ENCODE results near the gene NUMB. TPM values are rescaled to one million over a fixed set of nuclear protein-coding genes. Genes with fewer than 3 reads are reported as not detected.
A peak's percentile ranks its signal among the peaks of the same experiment; 100 is the strongest.

Gene NUMB
- total RNA-seq (2014; rRNA removed; shearing (Covaris generic)) = 16.6 and 49.1 TPM in 2 replicates

DNA sequence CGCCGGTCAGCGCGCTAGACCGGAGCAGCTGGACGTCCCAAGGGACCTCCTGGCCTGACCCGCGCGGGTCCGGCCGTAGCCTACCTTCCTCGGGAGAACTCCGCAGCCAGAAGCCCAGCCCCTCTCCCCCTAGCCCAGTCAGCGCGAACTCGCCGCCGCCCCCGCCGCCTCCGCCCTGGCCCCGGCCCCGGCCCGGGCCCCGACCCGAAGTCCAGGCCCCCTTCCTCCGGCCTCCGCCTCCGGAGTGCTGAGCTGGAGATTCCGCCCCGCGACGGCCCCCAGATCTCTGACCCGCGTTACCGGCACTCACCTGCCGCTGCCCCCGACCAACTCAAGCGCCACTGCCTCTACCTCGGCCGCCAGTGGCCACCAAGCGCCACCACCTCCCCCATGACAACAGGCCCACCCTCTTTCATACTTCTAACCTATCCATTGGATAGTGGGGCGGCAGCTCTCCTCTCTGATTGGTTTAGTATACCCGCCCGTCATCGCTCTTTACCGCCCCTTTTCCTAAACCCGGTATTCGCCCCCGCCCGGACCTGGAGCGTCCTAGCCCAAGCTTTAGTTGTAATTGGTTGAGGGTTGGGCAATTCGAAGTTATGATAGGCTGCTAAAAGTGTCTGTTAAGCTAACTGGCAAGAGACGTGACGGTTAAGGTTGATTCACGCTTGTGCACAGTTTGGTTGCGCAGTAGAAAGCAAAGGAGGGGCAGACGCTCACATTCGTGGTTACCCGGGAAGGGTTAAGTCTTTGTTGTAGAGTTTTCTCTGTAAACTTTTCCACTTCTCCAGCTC lies at the start of gene NUMB:
Gene NUMB (minus strand): TSS at position 364 of the 794 bp plus-strand sequence. CDS start 102,795 bp downstream, outside the sequence.
- peak; percentile 100 for DNase-seq (ENCODE audit: low spot score)
- in situ Hi-C loops (cut with HindIII; ENCODE audit: low sequenced_read_pairs) = no loop called here

DNA sequence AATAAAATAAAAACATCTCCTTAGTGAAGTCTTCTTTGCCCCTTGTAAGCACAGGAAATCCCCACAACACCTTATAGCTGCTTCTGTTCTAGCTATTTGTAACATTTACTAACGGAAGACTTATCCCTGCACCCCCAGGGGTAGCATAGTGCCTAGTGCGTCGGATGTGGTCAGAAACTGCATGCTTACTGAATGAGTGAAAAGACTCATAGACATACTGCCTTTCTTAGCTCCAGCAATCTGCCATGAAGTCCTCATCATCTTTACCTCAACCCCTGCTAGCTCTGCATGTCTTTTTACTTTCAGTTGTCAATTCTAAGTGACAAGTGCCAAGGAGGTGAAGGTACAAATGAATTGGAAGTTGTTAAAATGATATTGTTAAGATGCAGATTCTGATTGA lies 45.3 kb upstream of the NUMB start:
- in situ Hi-C loops (cut with HindIII; ENCODE audit: low sequenced_read_pairs) = no loop called here
- DNase-seq (ENCODE audit: low spot score) = no peak

DNA sequence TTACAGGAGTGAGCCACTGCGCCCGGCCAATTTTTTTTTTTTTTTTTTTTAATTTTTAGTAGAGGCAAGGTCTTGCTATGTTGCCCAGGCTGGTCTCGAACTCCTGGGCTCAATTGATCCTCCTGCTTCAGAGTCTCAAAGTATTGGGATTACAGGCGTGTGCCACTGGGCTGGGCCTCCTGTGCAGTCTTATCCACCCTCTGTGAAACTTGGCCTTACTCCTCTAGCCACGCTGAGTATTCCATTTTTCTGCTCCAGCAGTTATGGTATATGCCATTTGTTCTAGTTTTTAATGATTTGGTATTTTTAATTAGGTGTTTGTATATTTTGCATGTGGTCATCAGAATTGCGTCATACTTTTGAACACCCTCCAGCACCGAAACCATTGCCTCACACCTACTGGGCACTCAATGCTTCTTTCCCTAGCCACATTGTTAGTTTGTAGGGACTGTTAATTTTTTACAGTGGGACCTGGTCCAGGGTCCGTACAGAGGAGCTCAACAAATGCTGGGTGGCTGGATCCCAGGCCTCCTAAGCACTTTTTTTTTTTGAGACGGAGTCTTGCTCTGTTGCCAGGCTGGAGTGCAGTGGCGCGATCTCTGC lies 43.8 kb upstream of the NUMB start:
- DNase-seq (ENCODE audit: low spot score) = no peak
- in situ Hi-C loops (cut with HindIII; ENCODE audit: low sequenced_read_pairs) = no loop called here

DNA sequence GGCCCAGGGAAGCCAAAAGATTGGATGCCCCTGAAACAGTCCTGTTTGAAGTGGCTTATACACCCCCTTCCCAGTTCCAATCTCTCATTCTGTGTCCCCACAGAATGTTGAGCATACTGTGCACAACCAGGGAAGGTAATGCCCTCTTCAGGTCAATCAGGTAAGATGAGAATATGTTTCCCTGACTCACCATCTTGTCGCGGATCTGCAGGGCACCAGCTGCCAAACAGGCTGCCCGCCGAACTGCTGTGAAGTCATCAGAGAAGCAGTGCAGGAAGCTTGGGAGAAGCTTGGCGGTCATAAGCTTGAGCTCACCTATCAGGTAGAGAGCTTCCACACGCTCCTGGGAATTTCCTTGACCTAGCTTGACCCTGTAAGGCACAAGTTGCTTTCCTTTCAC lies 42.0 kb upstream of the NUMB start:
- in situ Hi-C loops (cut with HindIII; ENCODE audit: low sequenced_read_pairs) = no loop called here
- no peak for DNase-seq (ENCODE audit: low spot score)

DNA sequence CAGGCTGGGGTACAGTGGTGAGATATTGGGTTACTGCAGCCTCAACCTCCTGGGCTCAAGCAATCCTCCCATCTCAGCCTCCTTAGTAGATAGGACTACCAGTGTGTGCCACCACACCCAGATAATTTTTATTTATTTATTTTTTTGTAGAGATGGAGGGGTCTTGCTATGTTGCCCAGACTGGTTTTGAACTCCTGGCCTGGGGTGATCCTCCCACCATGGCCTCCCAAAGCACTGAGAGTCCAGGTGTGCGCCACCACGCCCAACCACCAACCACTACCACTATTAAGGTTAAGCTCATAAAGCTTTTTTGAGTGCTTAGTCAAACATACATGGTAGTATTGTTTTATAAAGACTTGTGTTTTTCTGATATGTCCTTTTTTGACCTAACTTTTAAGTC lies 36.2 kb upstream of the NUMB start:
- in situ Hi-C loops (cut with HindIII; ENCODE audit: low sequenced_read_pairs) = no loop called here
- no peak for DNase-seq (ENCODE audit: low spot score)

DNA sequence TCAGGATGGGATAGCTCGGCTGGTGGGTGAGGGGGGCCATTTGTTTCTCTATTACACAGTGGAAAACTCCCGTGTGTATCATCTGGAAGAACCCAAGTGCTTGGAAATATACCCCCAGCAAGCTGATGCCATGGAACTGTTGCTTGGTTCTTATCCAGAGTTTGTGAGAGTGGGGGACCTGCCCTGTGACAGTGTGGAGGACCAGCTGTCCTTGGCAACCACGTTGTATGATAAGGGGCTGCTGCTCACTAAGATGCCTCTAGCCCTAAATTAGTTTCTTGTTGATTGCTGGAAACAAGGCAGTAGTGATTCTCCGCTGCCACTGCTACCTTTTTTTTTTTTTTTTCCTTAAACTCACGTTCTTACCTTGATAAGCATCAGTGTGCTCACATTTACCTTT lies 34.3 kb upstream of the NUMB start:
- in situ Hi-C loops (cut with HindIII; ENCODE audit: low sequenced_read_pairs) = no loop called here
- DNase-seq (ENCODE audit: low spot score) = no peak

DNA sequence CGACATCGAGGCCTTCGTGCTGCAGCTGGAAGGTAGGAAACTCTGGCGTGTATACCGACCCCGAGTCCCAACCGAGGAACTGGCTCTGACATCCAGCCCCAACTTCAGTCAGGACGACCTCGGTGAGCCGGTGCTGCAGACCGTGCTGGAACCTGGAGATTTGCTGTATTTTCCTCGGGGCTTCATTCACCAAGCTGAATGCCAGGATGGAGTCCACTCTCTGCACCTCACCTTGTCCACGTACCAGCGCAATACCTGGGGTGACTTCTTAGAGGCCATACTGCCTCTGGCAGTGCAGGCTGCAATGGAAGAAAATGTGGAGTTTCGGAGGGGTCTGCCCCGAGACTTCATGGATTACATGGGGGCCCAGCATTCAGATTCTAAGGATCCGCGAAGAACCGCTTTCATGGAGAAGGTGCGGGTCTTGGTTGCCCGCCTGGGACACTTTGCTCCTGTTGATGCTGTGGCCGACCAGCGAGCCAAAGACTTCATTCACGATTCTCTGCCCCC lies 33.8 kb upstream of the NUMB start:
- DNase-seq (ENCODE audit: low spot score) = peak; percentile 16
- in situ Hi-C loops (cut with HindIII; ENCODE audit: low sequenced_read_pairs) = no loop called here

DNA sequence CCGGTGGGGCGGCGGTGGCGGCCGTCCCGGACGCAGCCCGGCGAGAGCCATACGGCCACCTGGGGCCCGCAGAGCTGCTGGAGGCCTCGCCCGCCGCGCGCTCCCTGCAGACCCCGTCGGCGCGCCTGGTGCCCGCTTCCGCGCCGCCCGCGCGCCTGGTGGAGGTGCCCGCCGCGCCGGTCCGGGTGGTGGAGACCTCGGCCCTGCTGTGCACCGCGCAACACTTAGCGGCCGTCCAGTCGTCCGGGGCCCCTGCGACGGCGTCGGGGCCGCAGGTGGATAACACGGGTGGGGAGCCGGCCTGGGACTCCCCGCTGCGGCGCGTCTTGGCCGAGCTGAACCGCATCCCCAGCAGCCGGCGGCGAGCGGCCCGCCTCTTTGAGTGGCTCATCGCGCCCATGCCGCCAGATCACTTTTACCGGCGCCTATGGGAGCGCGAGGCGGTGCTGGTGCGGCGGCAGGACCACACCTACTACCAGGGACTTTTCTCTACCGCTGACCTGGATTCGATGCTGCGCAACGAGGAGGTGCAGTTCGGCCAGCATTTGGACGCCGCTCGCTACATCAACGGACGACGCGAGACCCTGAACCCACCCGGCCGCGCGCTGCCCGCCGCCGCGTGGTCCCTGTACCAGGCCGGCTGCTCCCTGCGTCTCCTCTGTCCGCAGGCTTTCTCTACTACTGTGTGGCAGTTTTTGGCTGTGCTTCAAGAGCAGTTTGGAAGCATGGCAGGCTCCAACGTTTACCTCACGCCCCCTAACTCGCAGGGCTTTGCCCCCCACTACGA lies 33.1 kb upstream of the NUMB start:
- DNase-seq (ENCODE audit: low spot score) = peak; percentile 66
- in situ Hi-C loops (cut with HindIII; ENCODE audit: low sequenced_read_pairs) = no loop called here

DNA sequence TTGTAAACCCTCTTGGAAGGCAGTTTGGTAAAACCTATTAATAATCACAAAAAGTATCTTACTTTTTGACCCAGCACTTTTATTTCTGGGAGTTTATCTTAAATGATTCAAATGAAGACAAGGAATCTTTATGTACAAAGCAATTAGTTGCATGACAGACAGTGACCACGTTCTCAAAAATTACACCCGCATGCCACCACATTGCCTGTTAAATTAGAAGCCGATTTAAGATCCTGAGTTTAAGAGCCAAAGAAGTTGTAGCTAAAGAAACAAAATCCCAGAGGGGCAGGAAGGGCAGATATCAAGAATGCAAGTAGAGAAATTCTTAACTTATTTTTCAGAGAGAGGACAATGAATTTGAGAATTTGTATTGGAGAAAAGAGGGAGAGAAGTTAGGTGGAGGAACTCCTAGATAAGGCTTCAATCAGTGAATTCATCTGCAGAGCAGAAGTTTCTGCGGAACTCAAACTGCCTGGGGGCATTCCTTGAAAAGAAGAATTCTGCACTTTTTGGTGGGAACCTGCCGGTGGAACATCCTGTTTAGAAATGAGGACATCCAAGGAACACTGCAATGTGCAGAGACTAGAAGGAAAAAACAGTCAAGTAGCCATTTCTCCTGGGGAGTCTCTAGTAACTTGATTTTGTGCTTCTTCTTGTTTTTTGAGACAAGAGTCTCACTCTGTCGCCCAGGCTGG lies 31.3 kb upstream of the NUMB start:
- in situ Hi-C loops (cut with HindIII; ENCODE audit: low sequenced_read_pairs) = no loop called here

DNA sequence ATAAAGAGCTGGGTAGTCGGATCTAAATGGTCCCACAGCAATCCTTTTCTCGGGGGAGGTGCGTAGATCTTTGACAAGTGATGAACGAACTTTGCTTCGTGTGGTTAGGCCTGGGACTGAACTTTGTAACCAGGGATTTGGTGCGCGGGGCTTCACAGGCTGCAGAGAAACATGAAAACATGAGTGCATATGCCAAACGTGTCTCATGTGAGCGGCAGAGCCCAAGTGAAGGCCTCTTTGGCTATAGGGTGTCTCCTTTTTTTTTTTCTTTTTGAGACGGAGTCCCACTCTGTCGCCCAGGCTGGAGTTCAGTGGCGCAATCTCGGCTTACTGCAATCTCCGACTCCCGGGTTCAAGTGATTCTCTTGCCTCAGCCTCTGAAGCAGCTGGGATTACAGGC lies 20.3 kb upstream of the NUMB start:
- in situ Hi-C loops (cut with HindIII; ENCODE audit: low sequenced_read_pairs) = no loop called here
- DNase-seq (ENCODE audit: low spot score) = no peak

More for the DNA sequence above, 31.3 kb upstream of the NUMB start:
- no peak for DNase-seq (ENCODE audit: low spot score)

DNA sequence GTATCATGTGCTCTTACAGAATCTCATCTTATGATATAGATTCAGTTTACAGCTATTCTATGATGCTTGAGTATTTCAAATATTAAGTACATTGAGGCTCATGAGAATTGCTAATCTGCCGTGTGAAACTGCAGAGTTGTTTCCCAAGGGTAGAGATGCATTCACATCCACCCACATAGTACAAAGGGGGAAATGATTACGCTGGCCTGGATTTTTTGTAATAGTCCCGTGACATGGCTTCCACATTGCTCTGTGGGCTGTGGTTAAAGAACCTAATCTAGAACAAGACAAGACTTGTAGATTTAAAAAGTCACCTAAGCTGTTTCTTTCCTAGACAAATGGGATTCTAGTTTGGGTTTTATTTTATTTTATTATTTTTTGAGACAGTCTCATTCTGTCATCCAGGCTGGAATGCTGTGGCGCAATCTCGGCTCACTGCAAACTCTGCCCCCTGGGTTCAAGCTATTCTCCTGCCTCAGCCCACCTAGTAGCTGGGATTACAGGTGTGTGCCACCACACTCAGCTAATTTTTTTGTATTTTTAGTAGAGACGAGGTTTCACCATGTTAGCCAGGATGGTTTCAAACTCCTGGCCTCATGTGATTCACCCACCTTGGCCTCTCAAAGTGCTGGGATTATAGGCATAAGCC lies 19.4 kb upstream of the NUMB start:
- no peak for DNase-seq (ENCODE audit: low spot score)
- in situ Hi-C loops (cut with HindIII; ENCODE audit: low sequenced_read_pairs) = no loop called here

DNA sequence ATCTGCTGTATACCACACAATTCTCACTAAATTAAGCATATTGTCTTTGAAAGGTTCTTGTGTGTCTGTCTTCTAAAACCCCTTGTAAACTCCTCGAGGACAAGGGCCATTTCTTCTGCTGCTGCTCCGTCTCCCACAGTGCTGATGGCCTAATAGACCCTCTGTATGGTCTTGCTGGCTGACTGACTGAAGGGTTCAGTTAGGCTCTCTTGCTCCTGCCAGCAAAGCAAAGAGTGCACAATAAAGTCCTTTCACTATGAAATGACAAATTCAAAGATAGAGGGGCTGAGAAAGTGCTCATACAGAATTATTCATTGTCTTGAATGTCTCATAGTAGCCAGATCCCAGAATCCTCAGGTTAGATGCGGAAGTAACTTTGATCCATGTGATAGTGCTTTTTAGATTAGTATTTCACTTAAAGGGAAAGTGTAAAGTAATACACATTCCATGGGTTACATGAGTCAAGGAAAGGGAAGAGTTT lies 18.1 kb upstream of the NUMB start:
- no peak for DNase-seq (ENCODE audit: low spot score)

DNA sequence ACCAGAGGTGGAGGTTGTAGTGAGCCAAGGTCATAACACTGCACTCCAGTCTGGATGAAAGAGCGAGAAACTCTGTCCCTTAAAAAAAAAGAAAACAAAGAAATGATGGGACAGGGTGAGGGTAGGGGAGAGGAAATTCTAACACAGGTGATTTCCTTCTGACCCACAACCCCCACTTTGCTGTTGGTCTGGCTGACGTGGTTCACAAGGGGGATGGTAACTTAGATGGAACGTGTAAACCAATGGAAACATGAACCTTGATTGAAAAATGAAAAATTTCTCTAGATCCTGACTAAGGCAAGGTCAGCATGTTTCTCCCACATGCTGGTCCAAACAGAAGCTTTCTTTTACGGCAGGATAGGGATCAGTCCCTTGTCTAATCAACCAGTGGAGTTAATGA lies 16.6 kb upstream of the NUMB start:
- in situ Hi-C loops (cut with HindIII; ENCODE audit: low sequenced_read_pairs) = no loop called here
- DNase-seq (ENCODE audit: low spot score) = no peak

More for the DNA sequence above, 18.1 kb upstream of the NUMB start:
- in situ Hi-C loops (cut with HindIII; ENCODE audit: low sequenced_read_pairs) = no loop called here

DNA sequence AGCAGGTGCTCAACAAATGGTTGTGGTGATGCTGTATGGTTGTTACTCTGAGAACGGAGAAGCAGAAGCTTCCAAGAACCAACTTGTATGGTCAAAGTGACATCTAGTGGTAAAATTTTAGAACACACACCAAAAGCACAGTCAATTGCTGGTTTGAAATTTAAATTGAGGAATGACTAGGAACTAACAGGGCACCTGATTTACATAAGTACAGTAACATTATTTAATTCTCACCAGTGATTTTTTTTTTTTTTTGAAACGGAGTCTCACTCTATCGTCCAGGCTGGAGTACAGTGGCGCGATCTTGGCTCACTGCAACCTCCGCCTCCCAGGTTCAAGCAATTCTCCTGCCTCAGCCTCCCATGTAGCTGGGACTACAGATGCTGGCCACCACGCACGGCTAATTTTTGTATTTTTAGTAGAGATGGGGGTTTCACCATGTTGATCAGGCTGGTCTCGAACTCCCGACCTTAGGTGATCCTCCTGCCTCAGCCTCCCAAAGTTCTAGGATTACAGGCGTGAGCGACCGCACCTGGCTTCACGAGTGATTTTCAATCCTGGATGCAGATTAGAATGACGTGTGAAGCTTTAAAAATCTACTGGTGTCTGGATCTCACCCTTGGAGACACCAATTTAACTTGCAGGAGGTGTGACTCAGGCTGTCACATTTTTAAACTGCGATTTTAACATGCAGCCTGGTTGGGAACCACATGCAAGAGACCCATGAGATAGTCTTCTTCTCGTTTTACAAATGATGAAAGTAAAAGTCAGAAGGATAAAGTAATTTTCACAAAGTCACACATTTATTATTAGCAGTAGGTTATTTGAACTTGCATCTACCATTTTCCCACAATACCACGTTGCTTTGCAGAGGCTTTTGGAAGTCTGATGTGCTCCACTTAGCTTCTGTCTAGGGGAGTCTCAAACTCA lies 14.1 kb upstream of the NUMB start:
- in situ Hi-C loops (cut with HindIII; ENCODE audit: low sequenced_read_pairs) = no loop called here
- peak; percentile 86 for DNase-seq (ENCODE audit: low spot score)

DNA sequence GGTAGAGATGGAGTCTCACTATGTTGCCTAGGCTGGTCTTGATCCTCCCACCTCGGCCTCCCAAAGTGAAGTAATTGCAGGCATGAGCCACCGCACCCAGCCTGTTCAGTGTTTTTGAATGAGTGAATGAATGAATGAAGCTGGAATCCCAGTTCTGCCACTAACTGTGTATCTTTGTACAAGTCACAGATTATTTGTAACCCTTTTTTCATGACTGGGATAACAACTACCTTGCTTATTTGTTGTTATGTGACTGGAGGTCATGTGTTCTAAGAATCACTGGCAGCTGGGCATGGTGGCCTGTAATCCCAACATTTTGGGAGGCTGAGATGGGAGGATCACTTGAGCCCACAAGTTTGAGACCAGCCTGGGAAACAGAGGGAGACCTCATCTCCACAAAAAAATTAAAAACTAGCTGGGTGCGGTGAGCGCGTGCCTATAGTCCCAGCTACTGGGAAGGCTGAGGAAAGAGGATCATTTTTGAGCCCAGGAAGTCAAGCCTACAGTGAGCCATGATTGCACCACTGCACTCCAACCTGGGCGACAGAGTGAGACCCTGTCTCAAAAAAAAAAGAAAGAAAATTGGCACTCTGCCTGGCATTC lies 13.3 kb upstream of the NUMB start:
- in situ Hi-C loops (cut with HindIII; ENCODE audit: low sequenced_read_pairs) = no loop called here
- no peak for DNase-seq (ENCODE audit: low spot score)

DNA sequence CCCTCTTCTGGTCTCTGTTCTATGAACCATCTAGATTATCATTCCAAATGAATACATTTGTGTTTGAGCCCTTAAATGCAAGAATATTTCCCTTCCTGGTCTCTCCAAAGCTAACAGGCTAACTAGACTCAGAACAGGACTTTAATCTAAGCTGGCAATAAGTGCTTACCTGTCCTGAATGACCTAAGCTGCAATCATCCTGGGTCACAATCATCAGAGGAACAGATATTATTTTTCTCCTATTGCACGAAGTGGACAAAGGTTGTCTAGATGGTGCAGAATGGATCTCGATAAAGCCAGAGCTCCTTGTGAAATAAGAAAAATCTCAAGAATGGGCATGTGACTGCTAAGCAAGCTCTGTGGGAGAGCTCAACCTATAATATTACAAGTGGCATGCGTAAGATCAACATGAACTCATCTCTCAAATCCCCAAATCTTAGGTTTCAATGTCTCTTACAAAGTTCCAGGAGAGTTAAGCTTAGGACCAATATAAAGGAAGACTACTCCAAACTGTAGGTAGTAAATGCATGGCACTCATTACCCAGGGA lies 10.6 kb upstream of the NUMB start:
- DNase-seq (ENCODE audit: low spot score) = no peak
- in situ Hi-C loops (cut with HindIII; ENCODE audit: low sequenced_read_pairs) = no loop called here

DNA sequence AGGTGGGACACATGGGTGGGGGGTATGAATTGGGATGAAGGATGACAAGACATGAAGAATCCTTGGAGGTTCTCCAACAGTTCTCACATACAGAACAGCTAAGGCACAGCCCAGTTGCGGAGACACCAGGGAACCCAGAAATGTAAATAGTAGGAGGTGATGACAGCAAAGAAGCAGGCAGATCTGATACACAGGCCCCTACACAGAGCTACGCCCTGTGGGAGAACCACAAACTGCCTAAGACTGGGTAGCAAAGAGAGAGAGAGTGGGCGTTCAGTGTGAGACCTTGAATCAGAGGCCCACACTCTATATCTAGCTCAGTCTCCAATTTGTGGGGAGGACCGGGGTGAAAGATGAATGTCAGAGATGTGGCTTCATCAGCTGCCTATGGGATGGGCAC lies 9.5 kb upstream of the NUMB start:
- in situ Hi-C loops (cut with HindIII; ENCODE audit: low sequenced_read_pairs) = no loop called here
- no peak for DNase-seq (ENCODE audit: low spot score)

Data from G401 (cell line).